T-helper 22 cell (primary cell): ENCODE measurements around the gene STAT6.

ENCODE experiments used
- DNase-seq: peaks from one replicate; pipeline ENCODE4 v3.0.0-alpha.2; 2020; ENCODE audit warnings: low read depth

Gene STAT6

GRCh38 chr12:57145460-57146059 lies 34.4 kb upstream of the STAT6 start:
- DNase-seq = no peak

- DNase-seq = no peak
Observed at GRCh38 chr12:57143454-57143853, 32.3 kb upstream of the STAT6 start.

- DNase-seq = no peak
Observed at GRCh38 chr12:57142727-57143126, 31.6 kb upstream of the STAT6 start.

GRCh38 chr12:57142121-57142520 lies 31.0 kb upstream of the STAT6 start:
- DNase-seq = no peak

- no peak for DNase-seq
Observed at GRCh38 chr12:57141249-57141648, 30.1 kb upstream of the STAT6 start.

GRCh38 chr12:57139796-57140649 lies 28.9 kb upstream of the STAT6 start:
- no peak for DNase-seq

GRCh38 chr12:57138526-57139272 lies 27.5 kb upstream of the STAT6 start:
- DNase-seq = no peak

GRCh38 chr12:57135527-57136326 lies 24.6 kb upstream of the STAT6 start:
- DNase-seq = no peak

GRCh38 chr12:57134949-57135348 lies 23.8 kb upstream of the STAT6 start:
- DNase-seq = no peak

GRCh38 chr12:57133916-57134315 lies 22.8 kb upstream of the STAT6 start:
- no peak for DNase-seq

GRCh38 chr12:57133013-57133569 lies 21.9 kb upstream of the STAT6 start:
- no peak for DNase-seq

- DNase-seq = no peak
Observed at GRCh38 chr12:57131896-57132744, 21.0 kb upstream of the STAT6 start.

- DNase-seq = no peak
Observed at GRCh38 chr12:57130941-57131340, 19.8 kb upstream of the STAT6 start.

GRCh38 chr12:57129889-57130288 lies 18.7 kb upstream of the STAT6 start:
- DNase-seq = no peak

GRCh38 chr12:57129321-57129842 lies 18.2 kb upstream of the STAT6 start:
- DNase-seq = no peak

GRCh38 chr12:57128519-57129247 lies 17.5 kb upstream of the STAT6 start:
- DNase-seq = no peak

GRCh38 chr12:57127726-57128518 lies 16.8 kb upstream of the STAT6 start, which contains the start of gene LRP1:
Gene LRP1, plus strand, starts transcription at chr12:57128483. Its CDS starts 482 bp downstream, at chr12:57128965.
- DNase-seq = peak; percentile 74

GRCh38 chr12:57127101-57127725 lies 16.1 kb upstream of the STAT6 start:
- peak; percentile 66 for DNase-seq
